Cerebellar cortex (tissue), 1 donor: ENCODE results near the gene CYP2J2.
"Not testable (repeated sequence)": the region's sequence is repeated elsewhere in the genome, so short reads cannot be mapped to it uniquely, and the experiment has no call there.

Source experiments
- DNase-seq: peaks from one replicate; pipeline ENCODE4 v3.0.0-alpha.2; 2015; ENCODE audit warnings: low spot score

Gene CYP2J2

DNA sequence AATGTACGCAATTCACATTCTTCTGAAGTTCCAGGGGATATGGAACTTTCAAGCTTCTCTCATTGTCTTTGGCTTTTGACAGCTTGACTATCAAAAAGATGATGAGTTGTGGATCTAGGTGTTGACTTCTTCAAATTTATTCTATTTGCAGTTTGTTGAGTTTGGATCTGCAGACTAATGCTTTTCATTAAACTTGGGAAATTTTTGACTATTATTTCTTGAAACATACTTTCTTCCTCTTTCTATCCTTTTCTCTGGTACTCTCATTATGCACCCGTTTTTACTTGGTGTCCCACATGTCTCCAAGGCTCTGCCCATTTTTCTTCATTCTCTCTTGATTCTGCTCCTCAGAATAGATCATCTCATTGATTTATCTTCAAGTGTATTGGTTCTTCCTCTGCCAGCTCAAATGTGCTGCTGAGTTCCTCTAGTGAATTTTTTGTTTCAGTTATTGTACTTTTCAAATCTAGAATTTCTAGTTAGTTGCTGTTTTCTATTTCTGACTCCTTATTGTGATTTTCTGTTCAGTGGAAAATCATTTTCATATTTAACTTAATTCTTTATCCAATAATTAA is 49.4 kb downstream of the CYP2J2 start:
- DNase-seq: no peak

- DNase-seq: no peak
Observed at GRCh38 chr1:59871746-59872145, 54.8 kb downstream of the CYP2J2 start.

DNA sequence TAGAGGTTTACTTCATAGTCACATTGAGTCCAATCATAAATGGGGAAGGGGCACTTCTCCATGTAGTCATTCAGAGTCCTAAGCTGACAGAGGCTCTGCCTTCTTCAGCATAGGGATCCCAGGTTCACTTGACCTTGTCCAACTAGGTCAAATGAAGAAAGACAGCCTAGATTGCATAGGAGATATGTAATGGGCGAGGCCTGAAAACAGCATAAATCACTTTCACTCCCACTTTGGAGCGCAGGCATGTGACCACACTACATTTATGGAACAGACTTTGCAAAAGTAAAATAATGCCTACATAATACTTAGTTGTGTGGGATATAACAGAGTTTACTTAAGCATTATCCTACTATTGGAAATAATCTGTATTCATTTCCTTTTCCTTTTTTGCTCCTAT is 60.1 kb downstream of the CYP2J2 start:
- no peak for DNase-seq

DNA sequence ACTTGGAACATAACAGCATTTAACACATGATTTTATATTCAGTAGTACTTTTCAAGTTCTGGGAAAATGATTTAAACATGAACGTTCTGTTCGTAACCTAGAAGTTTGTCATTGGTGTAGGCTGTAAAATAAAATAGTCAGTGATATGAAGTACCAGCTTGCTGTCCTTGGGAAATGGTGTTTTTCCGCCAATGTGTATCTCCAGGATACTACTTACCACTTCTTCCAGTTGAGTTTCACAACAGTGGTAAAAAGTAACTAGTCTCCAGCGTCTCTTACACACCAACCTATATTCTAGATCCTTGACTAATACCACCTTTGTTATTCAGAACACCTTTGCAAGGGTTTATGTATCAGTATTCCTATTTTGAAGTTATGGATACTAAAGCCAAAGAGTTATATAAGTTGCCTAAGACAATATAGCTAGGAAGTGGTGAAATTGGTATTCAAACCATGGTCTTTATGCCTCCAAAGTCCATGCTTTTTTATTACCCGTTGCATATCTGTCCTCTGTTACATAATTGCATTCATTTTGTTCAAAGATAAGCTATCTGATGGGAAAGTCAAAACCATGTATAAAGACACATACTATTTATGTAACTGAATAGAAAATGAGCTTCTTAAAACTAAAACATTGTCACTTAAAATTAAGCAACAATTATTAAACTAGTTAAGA is 68.8 kb downstream of the CYP2J2 start:
- DNase-seq: no peak

GRCh38 chr1:59856725-59857338 is 69.7 kb downstream of the CYP2J2 start:
- peak; percentile 40 for DNase-seq

DNA sequence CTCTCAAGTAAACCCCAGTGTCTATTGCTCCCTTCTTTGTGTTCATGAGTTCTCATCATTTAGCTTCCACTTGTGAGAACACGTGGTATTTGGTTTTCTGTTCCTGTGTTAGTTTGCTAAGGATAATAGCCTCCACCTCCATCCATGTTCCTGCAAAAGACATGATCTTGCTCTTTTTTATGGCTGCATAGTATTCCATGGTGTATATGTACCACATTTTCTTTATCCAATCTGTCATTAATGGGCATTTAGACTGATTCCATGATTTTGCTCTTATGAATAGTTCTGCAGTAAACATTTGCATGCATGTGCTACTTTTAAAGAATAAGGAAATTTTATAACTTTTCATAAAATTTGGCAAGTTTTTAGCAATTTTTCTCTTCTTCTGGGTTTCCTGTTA is 71.3 kb downstream of the CYP2J2 start:
- not testable (repeated sequence) for DNase-seq

DNA sequence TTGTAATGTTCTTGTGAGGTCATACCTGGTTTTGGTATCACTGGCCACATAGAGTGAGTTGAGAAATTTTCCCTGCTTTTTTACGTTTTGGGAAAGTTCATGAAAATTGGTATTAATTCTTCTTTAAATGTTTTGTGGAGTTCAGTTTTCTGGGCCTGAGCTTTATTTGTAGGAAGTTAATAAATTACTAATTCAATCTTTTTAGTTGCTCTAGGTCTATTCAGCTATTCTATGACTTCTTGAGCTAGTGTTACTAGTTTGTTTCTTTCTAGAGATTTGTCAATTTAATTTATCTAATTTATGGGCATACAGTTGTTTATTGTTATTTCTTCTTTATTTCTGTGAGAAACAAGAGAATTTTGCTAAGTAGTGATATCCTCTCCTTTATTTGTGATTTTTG is 74.5 kb downstream of the CYP2J2 start:
- no peak for DNase-seq

GRCh38 chr1:59846895-59847282 is 79.7 kb downstream of the CYP2J2 start:
- DNase-seq: no peak

DNA sequence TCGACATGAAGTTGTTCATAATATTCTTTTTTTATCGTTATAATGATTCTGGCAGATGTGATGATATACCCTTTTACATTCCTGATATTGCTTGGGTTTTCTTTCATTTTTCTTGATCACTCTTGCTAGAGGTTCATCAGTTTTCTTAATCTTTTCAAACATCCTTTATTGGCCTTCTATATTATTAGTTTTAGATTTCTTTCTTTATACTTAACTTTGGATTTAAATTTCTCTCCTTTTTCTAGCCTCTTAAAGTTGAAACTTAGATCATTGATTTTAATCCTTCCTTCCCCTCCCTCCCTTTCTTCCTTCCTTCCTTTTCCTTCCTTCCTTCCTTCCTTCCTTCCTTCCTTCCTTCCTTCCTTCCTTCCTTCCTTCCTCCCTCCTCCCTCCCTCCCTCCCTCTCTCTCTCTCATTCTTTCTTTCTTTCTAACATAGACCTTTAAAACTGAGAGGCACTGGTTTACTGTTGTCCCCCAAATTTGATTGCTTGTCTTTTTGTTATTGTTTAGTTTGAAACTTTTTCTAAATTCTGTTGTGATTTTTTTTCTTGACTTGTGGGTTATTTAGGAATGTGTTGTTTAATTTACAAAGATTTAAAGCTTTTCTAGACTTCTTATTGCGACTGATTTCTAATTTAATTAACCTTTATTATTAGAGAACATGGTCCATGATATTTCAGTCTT is 80.2 kb downstream of the CYP2J2 start:
- no peak for DNase-seq

GRCh38 chr1:59845091-59845490 is 81.5 kb downstream of the CYP2J2 start:
- DNase-seq: no peak
